ENCODE measurements around the gene NEB. TPM values are rescaled to one million over a fixed set of nuclear protein-coding genes. Genes with fewer than 3 reads are reported as not detected.
A peak's percentile ranks its signal among the peaks of the same experiment; 100 is the strongest.

NEB gene, protein sequence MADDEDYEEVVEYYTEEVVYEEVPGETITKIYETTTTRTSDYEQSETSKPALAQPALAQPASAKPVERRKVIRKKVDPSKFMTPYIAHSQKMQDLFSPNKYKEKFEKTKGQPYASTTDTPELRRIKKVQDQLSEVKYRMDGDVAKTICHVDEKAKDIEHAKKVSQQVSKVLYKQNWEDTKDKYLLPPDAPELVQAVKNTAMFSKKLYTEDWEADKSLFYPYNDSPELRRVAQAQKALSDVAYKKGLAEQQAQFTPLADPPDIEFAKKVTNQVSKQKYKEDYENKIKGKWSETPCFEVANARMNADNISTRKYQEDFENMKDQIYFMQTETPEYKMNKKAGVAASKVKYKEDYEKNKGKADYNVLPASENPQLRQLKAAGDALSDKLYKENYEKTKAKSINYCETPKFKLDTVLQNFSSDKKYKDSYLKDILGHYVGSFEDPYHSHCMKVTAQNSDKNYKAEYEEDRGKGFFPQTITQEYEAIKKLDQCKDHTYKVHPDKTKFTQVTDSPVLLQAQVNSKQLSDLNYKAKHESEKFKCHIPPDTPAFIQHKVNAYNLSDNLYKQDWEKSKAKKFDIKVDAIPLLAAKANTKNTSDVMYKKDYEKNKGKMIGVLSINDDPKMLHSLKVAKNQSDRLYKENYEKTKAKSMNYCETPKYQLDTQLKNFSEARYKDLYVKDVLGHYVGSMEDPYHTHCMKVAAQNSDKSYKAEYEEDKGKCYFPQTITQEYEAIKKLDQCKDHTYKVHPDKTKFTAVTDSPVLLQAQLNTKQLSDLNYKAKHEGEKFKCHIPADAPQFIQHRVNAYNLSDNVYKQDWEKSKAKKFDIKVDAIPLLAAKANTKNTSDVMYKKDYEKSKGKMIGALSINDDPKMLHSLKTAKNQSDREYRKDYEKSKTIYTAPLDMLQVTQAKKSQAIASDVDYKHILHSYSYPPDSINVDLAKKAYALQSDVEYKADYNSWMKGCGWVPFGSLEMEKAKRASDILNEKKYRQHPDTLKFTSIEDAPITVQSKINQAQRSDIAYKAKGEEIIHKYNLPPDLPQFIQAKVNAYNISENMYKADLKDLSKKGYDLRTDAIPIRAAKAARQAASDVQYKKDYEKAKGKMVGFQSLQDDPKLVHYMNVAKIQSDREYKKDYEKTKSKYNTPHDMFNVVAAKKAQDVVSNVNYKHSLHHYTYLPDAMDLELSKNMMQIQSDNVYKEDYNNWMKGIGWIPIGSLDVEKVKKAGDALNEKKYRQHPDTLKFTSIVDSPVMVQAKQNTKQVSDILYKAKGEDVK (N-terminal part only)
- total RNA-seq: 0.39 and 0.63 TPM in 2 replicates

DNA sequence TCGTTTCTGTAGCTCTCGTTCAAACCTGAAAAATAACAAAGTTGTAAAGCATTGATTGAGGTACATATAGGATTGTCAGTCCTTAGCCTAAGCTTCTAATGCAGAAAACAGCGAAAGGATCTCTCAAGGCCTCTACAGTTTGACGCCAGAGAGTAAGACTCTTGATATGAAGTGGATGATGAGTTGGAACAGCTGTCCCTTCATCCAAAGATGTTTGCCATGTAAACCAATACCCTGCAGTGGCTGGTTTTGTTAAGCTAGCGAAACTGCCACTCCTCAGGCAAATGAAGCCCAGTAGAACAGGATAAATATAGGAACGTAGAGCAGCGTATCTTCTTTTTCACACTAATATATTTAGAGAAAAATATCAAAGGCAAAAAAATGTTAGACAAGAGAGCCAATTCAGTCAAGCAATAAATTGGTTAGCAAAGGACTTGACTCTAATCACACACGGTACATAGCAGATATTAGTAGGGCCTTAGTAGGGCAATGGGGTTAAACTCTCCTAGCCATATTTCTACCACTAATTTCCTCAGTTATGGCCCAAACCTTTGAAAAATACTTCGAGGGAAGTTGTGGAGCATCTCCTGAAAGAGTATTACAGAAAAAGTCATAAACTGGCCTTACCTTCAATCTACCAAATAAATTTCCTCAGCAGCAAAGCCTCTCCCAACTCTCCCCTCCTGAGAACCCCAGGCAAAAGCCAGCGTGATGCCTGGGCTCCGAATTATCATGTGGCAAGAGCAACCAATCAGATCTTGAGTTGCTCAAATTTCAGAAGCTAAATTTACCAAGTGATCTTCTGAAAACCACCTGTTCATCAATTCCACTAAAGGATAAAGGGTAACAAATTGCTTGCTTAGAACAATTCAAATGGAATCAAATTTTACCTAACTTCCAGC is at the start of gene NEB:
Gene NEB, minus strand, starts transcription at position 706 of the 902 bp plus-strand sequence. CDS start 1,320 bp downstream, outside the sequence.
- DNase-seq (ENCODE audit: low read depth in 2 of 2): no peak

DNA sequence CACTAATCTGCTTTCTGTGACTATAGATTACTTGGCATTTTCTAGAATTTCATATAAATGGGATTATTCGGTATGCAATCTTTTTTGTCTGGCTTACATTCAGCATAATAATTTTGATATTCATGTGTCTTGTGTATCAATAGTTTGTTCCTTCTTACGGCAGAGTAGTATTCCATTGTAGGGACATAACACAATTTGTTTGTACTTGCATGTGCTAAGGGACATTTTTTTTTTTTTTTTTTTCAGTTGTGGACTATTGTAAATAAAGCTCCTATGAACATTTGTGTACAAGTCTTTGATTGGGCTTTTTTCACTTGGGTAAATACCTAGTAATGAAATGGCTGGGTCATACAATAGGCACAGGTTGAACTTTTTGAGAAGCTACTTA is 48.9 kb upstream of the NEB start:
- no peak for DNase-seq (ENCODE audit: low read depth in 2 of 2)

DNA sequence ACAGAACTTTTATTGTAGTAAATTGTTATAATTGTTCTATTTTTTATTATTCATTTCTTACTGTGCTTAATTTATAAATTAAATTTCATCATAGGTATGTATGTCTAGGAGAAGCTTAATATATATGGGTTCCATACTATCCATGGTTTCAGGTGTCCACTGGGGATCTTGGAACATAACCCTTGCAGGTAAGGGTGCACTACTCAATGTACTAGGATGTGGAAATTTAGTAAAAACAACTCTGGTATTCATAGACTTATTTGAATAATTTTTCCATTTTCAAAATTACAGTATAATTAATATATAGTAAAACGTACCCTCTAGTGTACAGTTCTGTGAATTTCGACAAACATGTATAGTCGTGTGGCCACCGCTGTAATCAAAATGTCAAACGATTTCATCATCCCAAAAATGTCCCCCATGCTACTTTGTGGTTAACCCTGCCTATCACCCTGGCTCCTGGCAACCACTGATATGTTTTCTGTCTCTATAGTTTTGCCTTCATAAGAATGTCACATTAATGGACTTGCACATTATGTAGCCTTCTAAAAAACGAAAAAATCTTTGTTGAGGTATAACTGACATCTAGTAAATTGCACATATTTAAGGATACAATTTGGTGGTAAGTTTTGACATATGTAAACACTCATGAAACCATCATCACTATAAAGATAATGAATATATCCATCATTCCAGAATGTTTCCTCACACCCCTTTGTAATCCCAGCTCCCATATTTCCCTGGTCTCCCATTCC is 48.3 kb upstream of the NEB start:
- DNase-seq (ENCODE audit: low read depth in 2 of 2): no peak

DNA sequence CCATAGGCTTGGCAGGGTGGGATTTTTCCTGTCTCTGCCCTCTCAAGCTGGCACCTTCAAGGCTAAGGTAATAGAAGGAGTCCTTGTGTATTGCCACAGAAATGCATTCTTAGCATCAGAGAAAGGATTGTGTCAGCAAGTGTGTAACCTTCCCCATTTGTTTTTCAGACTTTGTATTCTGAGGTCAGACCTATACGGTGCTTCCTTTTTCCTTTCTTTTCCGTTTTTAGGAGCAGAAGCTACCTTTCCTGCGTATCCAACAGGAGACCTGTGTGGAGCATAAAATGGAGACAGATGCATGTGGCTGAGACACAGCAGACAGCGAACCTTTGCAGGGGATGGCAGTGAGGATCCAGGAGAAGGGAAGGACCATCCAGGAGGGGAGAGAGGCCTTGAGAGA is 47.4 kb upstream of the NEB start:
- DNase-seq (ENCODE audit: low read depth in 2 of 2): no peak

DNA sequence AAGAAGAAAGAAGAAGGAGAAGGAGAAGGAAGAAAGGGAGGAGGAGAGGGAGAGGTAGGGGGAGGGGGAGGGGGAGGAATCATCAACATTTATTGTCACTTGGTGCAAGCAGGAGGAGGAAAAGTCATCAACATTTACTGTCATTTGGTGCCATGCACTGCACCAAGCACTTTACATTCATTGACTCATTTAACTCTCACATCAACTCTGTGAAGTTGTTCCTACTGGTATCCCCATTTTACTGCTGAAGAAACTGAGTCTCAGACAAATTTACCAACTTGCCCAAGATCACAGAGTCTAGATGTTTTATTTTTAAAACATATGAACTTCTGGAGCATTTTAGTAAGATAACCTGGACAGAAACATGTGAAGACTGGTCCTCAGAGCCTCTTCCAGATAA is 46.7 kb upstream of the NEB start:
- DNase-seq (ENCODE audit: low read depth in 2 of 2): no peak

DNA sequence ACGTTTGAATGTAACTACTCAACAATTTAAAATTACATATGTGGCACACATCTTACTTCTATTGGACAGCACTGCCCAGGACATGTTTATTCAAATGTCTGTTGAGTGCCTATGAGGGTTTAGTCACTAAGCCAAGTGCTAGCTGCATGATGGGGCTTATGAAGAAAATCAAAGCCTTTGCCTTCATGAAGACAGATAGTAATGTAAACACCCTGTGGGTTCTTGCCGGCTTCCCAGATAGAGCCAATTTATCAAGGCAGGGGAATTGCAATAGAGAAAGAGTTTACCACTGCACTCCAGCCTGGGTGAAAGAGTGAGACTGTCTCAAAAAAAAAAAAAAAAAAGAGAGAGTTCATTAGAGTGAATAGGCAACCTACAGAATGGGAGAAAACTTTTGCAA is 43.7 kb upstream of the NEB start:
- no peak for DNase-seq (ENCODE audit: low read depth in 2 of 2)

DNA sequence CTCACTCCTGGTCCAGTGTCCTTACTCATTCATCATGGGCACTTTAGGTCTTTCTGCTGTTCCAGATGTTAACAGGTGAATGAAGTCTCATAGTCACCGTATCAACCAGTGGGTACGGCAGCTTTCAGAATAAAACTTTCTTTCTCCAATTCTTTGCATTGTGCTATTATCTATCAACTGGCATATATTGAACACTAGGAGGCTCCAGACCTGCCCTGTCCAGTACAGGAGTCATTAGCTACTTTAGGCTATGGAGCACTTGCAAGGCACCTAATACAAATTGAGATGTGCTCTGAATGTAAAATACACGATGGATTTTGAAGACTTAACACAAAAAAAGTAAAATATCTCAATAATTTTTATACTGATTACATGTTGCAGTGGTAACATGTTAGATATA is 43.2 kb upstream of the NEB start:
- DNase-seq (ENCODE audit: low read depth in 2 of 2): no peak

DNA sequence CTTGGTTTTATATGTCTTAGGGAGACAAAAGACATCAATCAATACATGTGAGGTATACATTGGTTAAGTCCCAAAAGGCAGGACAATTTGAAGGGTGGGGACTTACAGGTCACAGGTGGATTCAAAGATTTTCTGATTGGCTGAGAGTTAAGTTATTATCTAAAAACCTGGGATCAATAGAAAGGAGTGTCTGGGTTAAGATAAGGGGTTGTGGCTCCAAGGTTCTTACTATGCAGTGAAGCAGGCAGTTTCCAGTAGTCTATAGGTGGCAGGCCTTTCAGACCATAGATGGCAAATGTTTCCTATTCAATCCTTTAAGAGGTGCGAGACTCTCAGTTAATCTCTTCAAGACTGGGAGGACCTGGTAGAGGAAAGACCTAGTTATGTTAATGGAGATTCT is 42.1 kb upstream of the NEB start:
- DNase-seq (ENCODE audit: low read depth in 2 of 2): no peak

DNA sequence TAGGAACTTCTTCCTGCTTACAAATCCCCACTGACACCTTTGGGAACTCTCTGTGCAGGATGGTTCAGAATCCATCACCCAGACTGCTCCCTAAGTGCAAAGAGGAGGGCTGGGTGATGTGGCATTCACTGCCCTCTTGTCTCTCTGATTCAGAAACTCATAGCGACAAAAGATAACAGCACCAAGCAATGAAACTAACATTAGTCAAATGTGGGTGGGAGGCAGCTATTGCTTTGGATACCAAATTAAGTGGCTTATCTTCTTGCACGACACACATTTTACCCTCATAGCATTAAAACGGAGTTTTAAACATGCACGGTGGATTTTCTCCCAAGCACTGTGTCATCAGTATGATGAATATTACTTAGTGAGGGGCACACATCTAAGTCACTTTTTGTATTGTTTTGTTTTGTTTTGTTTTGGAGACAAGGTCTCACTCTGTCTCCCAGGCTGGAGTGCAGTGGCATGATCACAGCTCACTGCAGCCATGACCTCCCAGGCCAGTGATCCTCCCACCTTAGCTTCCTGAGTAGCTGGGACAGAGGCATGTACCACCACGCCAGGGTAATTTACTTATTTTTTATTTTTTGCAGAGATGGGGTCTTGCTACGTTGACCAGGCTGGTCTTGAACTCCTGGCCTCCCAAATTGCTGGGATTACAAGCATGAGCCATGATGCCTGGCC is 40.9 kb upstream of the NEB start:
- DNase-seq (ENCODE audit: low read depth in 2 of 2): no peak

DNA sequence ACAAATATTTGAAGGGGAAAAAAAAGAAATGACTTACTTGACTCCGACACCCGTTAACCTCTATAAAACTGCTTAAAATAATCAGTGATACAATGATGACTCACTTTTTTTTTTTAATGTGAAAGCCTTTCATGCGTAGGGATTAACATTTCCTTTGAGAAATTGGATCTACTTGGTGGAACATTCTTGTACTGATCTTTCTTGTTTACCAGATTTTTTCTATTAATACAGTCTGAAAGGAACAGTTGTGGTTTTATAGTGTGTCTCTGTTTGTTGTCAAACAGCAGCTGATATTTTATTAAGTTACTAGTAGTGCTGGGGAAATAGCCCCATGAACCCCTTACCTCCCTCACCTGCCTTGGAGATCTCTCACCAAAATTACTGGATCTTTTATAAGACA is 40.2 kb upstream of the NEB start:
- peak in 1 of 2 donors; percentile 53 for DNase-seq (ENCODE audit: low read depth in 2 of 2)

DNA sequence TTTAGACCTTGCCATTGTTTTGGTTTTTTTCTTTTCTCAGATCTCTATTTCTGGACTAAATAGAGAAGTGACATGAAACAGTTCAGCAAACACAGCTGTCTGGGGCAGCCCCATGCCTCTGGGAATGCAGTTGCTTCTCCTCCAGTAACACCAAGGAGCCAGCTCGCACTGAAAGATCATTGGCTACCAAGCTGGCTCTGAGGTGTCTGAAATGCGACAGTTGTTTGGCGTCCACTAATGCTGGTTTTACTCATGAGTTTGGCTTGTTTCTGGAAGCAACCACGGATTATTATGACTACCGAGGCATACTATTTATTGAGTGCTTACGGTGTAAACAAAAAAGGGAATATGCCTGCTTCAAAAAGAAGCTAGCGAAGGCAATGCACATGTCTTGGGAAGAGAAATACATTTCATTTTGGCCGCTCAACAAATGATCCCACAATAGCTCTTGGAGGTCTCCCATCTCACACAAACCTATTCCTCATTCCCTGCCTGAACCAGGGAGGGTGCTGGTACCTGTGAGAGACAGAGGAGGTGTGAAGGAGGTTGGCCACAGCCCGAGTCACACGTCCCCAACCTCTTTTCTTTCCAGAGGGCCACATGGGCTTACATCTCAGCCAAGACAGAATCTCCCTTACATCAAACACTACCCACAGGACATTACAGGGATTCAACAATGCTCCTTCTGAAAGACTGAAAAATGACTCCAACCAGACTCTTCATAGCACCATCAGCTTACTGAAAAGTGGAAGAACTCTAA is 37.5 kb upstream of the NEB start:
- no peak for DNase-seq (ENCODE audit: low read depth in 2 of 2)

DNA sequence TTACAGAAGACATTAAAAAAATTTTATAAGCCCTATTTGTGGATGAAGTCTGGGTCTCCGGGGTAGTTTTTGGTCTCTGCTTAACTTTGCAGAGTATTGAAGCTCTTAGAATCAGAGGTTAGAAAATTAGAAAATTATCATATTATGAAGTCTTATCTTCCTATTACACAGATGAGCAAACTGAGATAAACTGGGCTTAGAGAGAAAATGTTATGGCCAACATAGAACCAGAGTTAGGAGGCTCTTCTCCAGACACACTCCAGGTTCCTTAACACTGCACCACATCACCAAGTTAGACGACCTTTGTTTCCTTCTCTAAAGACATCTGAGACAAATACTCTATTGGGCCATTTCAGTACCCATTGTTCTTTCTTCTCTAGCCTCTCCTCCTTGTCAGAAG is 36.7 kb upstream of the NEB start:
- DNase-seq (ENCODE audit: low read depth in 2 of 2): no peak

DNA sequence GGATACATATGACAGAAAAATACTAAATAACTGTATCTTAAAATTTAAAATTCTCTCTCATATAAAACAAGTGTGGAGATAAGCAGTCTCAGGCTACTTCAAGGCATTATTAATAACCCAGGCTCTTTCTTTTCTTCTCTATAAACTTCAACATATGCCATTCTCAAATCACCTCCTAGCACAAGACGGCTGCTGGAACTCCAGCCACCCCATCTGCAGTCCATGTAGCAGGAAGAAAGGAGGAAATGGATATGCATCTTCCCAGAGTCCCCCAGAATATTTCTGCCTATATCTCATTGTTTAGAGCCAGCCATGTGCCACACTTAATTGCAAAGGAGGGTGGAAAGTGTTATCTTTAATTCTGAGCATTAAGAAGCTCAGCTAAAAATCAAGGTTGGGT is 35.3 kb upstream of the NEB start:
- DNase-seq (ENCODE audit: low read depth in 2 of 2): no peak

DNA sequence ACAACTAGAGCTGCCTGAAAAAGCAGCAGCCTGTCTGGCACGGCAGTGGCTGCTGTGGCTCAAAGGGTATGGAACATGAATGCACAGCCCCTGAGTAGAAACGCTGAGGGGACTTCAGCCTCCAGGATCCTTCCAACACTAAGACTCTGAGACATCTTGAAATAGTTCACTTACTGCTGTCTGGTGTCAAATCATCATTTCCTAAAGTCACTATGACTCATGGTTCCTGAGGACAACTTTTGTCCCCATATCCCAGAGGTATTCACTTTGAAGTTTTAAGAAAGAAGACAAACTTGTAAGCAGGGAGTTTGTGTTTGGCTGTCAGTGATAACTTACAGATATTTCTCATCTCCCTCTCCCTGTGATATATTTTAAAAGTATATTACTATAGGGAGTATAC is 33.3 kb upstream of the NEB start:
- DNase-seq (ENCODE audit: low read depth in 2 of 2): peak in 1 of 2 donors; percentile 31

DNA sequence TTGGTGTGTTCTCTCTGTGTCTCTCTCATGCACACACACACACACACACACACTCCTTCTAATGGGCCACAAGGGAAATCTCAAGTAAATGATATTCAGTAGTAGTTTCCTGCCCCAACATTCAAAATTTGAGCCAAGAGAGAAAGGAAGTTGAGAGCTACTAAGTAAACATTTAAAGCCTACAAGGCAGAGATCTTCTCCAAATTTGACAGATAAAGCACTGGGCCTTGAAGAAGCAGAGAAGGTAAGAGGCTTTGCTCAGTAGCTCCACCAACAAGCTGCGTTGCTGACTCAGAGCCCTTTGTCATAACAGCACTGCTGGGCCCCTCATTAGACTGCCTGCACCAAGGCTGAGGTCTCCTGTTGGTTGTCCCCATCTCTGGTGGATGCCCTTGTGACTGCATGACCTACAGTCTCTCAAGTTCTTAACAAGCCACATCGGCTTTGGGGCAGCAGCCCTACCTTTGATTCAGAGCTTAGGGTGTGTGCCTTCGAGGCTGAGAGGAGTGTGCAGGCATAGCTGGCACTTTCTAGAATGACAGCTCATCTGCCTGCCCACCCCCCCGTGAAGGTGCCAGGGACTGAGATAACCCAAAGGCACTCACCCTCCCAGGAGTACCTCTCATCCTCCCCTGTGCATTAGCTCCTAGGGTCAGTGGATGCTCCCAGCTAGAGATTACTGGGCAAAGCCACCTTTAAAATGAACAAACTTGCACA is 32.3 kb upstream of the NEB start:
- DNase-seq (ENCODE audit: low read depth in 2 of 2): peak in 1 of 2 donors; percentile 36

DNA sequence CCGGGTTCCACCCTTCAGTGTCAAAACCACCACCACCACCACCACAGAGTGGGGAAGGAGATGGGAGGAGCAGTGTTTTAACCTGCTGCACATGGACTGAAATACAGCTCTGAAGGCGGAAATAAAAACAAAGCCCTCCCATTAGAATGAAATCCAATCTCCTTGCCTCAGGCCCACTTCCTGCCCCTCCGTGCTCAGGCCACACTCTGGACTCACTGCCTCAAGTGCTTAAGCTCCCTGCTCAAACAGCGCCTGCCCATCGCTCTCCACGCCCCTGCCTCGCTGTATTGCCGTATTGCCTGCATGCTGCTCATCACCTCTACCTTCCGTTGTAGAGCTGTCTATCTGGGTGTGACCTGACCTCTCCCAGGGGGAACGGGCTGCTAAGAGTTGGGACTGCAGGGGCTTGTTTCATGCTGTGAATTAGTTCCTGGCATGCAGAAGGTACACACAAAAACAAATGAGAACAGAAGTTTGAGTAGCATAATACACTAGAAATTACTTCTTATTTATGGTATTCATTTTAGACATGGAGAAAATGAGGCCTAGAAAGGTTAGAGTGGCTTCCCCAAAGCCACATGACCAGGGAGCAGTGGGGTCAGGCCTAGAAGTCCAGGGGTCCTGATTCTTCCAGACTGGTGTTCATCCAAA is 31.6 kb upstream of the NEB start:
- DNase-seq (ENCODE audit: low read depth in 2 of 2): no peak

DNA sequence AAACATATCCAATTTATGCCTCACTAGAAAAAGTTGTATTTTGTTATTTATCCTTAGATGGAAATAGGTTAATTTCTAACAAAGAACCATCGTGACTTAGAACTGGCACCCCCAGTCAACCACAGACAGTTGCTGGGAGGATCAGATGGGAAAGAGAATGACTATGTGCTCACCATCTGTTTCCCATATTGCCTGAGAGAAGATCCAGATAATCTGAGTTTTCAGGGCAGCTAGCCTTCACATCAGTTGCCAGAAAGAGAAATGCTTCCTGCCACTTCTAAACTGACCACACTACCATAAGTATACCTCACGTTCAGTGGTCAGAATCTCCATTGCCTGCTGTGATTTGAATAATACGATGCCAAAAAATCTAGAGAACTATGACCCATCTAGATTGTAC is 28.4 kb upstream of the NEB start:
- no peak for DNase-seq (ENCODE audit: low read depth in 2 of 2)

DNA sequence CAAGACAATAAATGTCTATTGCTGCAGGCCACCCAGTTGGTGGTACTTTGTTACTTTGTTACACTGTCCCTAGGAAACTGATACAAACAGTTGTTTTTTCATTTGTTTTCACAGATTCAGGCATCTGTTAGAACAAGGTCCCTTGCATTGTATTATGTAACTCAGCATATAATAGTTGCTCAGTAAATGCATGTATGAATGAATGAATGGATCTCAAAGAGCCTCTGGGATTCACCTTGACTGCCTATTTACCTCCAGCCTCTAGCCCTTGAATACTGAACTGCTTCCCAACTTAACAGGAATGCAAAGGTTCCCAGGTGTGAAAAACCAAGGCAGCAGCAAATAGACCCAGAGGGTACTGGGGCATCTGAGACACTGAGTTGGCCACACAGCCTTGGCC is 27.4 kb upstream of the NEB start:
- no peak for DNase-seq (ENCODE audit: low read depth in 2 of 2)

All from dermis microvascular lymphatic vessel endothelial cell (primary cell).